ENCODE results near the gene HERC2. TPM values are rescaled to one million over a fixed set of nuclear protein-coding genes. Genes with fewer than 3 reads are reported as not detected.
"Not testable (repeated sequence)": the region's sequence is repeated elsewhere in the genome, so short reads cannot be mapped to it uniquely, and the experiment has no call there.

HERC2 gene
- total RNA-seq, 1 experiment from 2014 or later: 69.2 TPM

DNA sequence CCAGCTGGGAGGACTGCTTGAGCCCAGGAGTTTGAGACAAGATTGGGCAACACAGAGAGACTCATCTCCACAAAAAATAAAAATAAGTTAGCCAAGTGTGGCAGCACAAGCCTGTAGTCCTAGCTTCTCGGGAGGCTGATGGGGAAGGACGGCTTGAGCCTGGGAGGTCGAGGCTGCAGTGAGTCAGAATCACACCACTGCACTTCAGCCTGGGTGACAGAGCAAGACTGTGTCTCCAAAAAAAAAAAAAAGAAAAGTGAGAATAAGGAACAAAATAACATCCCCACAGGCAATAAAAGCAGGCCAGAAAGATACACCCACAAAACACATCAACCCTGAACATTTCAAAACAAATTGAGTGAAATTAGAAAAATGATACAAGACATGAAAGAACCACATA, 174.2 kb downstream of the HERC2 start:
- Histone ChIP-seq H3K56ac (ENCODE audit: insufficient read length, low read depth, low read length) (no peak overlapping the region), H4K91ac (ENCODE audit: insufficient read length, low read depth, low read length) (no peak overlapping the region), H3K79me1 (ENCODE audit: insufficient read depth, low read depth, low read length, poor library complexity, severe bottlenecking) (peaks cover 9% of the 10 kb centered on the region), H2BK20ac (ENCODE audit: low read depth, low read length, poor library complexity, severe bottlenecking) (no peak overlapping the region), H2AK5ac (ENCODE audit: insufficient read length, low read length) (no peak overlapping the region), H3T11ph (ENCODE audit: low read length) (no peak overlapping the region), H3K23ac (ENCODE audit: insufficient read length, low read depth, low read length) (no peak overlapping the region), H4K8ac (replicated peaks; ENCODE audit: insufficient read length, low read depth, low read length) (no peak overlapping the region), H2BK12ac (ENCODE audit: insufficient read length, low read depth, low read length) (no peak overlapping the region), H2AFZ (ENCODE audit: low read length) (no peak overlapping the region), H2BK120ac (ENCODE audit: low read depth, low read length, poor library complexity, severe bottlenecking) (no peak overlapping the region), H3K27me3 (ENCODE audit: insufficient read depth, low read length) (no peaks in the 10 kb centered on the region), H3K27ac (ENCODE audit: insufficient read length, low read depth, low read length) (no peak overlapping the region), H3K18ac (ENCODE audit: insufficient read length, low read depth, low read length) (no peak overlapping the region), H2BK5ac (ENCODE audit: insufficient read length, low read length) (no peak overlapping the region), H3K9ac (ENCODE audit: extremely low read depth, insufficient read length, low read length) (no peak overlapping the region), H3K4me2 (ENCODE audit: insufficient read depth, insufficient read length, low read length) (no peak overlapping the region), H2BK15ac (ENCODE audit: low read depth, low read length) (no peak overlapping the region), H3K79me2 (ENCODE audit: insufficient read depth, low read length) (0 out of 2 replicates have a peak, but pooled peaks cover 5% of the 10 kb centered on the region), H4K20me1 (ENCODE audit: control insufficient read depth, insufficient read depth, insufficient read length) (no peaks in the 10 kb centered on the region), H3K23me2 (ENCODE audit: insufficient read length, low read depth, low read length, poor library complexity, severe bottlenecking) (no peaks in the 10 kb centered on the region), H3K4me1 (ENCODE audit: insufficient read depth, low read length) (no peaks in the 10 kb centered on the region), H3K9me3 (ENCODE audit: control insufficient read depth, low read depth, low read length) (no peaks in the 10 kb centered on the region), H3K14ac (ENCODE audit: insufficient read depth, low read length) (no peak overlapping the region), H4K5ac (ENCODE audit: insufficient read length, low read depth, low read length) (no peak overlapping the region), H3K4ac (ENCODE audit: low read depth, low read length) (no peak overlapping the region)
- no peak for TF ChIP-seq CTCF (conservative IDR thresholded peaks at IDR 0.05)
- DNase-seq: no peak
- no CpG with 5 or more reads among the region's 3 CpGs for WGBS (ENCODE audit: extremely low coverage, insufficient read length, low lambda C conversion rate)
- Mint-ChIP-seq H3K4me3 (no peak overlapping the region), H3K9me3 (no peaks in the 10 kb centered on the region; a peak in 1 of 5 replicates), H3K36me3 (ENCODE audit: insufficient read depth in 1 of 3, low read depth in 3 of 3) (peaks cover 56 to 70% (median 59%) of the 10 kb centered on the region in 3 experiments), H3K27ac (peak overlapping the region in 1 of 3 experiments; percentile 15; a peak in 2 of 7 replicates), H3K27me3 (ENCODE audit: low read depth) (no peaks in the 10 kb centered on the region; the same call in 1 of the 2 replicates), H3K4me1 (peaks cover 0 to 4% of the 10 kb centered on the region in 2 experiments; a peak in 1 of 4 replicates)

DNA sequence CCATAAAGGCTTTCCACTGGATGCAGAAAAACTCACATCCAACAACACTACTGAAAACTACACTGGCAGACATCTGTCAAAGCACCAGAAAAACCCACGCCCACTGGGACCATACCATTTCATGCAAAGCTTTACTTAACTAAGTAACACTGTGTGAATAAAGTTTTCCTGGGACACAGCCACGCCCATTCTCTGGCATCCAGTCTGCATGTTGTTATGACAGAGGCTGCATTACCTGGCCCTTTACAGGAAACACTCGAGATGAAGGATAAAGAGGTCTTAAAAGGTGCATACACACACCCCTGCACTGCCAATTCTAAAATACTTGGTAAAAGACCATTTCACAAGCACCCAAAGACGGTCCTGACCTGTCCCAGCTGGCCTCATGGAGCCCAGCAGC, 176.6 kb downstream of the HERC2 start:
- not testable (repeated sequence) for H4K5ac ChIP-seq (ENCODE audit: insufficient read length, low read depth, low read length); H3K4me3 Mint-ChIP-seq; H3K4me1 Mint-ChIP-seq; H3K18ac ChIP-seq (ENCODE audit: insufficient read length, low read depth, low read length); H3K27me3 Mint-ChIP-seq (ENCODE audit: low read depth); H3K23me2 ChIP-seq (ENCODE audit: insufficient read length, low read depth, low read length, poor library complexity, severe bottlenecking); H3K14ac ChIP-seq (ENCODE audit: insufficient read depth, low read length); H3K23ac ChIP-seq (ENCODE audit: insufficient read length, low read depth, low read length); H2BK120ac ChIP-seq (ENCODE audit: low read depth, low read length, poor library complexity, severe bottlenecking); H3K4me2 ChIP-seq (ENCODE audit: insufficient read depth, insufficient read length, low read length); H3T11ph ChIP-seq (ENCODE audit: low read length); H2BK20ac ChIP-seq (ENCODE audit: low read depth, low read length, poor library complexity, severe bottlenecking); H2BK5ac ChIP-seq (ENCODE audit: insufficient read length, low read length); H3K4ac ChIP-seq (ENCODE audit: low read depth, low read length); H2AFZ ChIP-seq (ENCODE audit: low read length); H3K27ac ChIP-seq (ENCODE audit: insufficient read length, low read depth, low read length); H4K20me1 ChIP-seq (ENCODE audit: control insufficient read depth, insufficient read depth, insufficient read length); H2BK15ac ChIP-seq (ENCODE audit: low read depth, low read length); H2BK12ac ChIP-seq (ENCODE audit: insufficient read length, low read depth, low read length); H3K9me3 Mint-ChIP-seq; H3K56ac ChIP-seq (ENCODE audit: insufficient read length, low read depth, low read length); H3K9me3 ChIP-seq (ENCODE audit: control insufficient read depth, low read depth, low read length); H3K9ac ChIP-seq (ENCODE audit: extremely low read depth, insufficient read length, low read length); H3K4me1 ChIP-seq (ENCODE audit: insufficient read depth, low read length); H3K27me3 ChIP-seq (ENCODE audit: insufficient read depth, low read length); DNase-seq; H2AK5ac ChIP-seq (ENCODE audit: insufficient read length, low read length); H3K27ac Mint-ChIP-seq; H4K8ac ChIP-seq (replicated peaks; ENCODE audit: insufficient read length, low read depth, low read length); H3K79me2 ChIP-seq (ENCODE audit: insufficient read depth, low read length); H3K79me1 ChIP-seq (ENCODE audit: insufficient read depth, low read depth, low read length, poor library complexity, severe bottlenecking); H4K91ac ChIP-seq (ENCODE audit: insufficient read length, low read depth, low read length)
- peaks cover 53 to 68% (median 62%) of the 10 kb centered on the region in 3 experiments for H3K36me3 Mint-ChIP-seq (ENCODE audit: insufficient read depth in 1 of 3, low read depth in 3 of 3)
- no CpG with 5 or more reads among the region's 4 CpGs for WGBS (ENCODE audit: extremely low coverage, insufficient read length, low lambda C conversion rate)

Data from H9 (cell line).